Spinal cord (tissue), 10 donors: Measurements from ENCODE around the gene ZBTB42. TPM values are rescaled to one million over a fixed set of nuclear protein-coding genes. Genes with fewer than 3 reads are reported as not detected.

ENCODE experiments used
- DNase-seq, 6 donors: peaks; one replicate each; pipeline versions ENCODE4 v3.0.0 to v3.0.0-alpha.2; 2013 to 2015; ENCODE audit warnings: low spot score in 6 of 6, low read depth in 4 of 6
- H3K27ac ChIP-seq: one replicate; pipeline ENCODE4 v1.5.1; 2013; ENCODE audit warnings: low read depth, low read length, control low read depth
- H3K27me3 ChIP-seq: one replicate; pipeline ENCODE4 v1.6.1; 2013; ENCODE audit warnings: low read length; ENCODE audit not compliant: control insufficient read depth, insufficient read depth
- H3K36me3 ChIP-seq: one replicate; pipeline ENCODE4 v1.6.1; 2013; ENCODE audit warnings: low read length; ENCODE audit not compliant: control insufficient read depth, insufficient read depth
- H3K4me1 ChIP-seq: one replicate; pipeline ENCODE4 v1.6.1; 2013; ENCODE audit warnings: low read length; ENCODE audit not compliant: control insufficient read depth, insufficient read depth
- H3K4me3 ChIP-seq: one replicate; pipeline ENCODE4 v1.5.1; 2013; ENCODE audit warnings: low read depth, low read length, control low read depth
- H3K9me3 ChIP-seq: one replicate; pipeline ENCODE4 v1.6.1; 2013; ENCODE audit warnings: low read length; ENCODE audit not compliant: control insufficient read depth, insufficient read depth
- WGBS: methylation state at CpG from one replicate; pipeline ENCODE4 v1.1.5; 2013; ENCODE audit warnings: missing lambda C conversion rate; ENCODE audit not compliant: insufficient coverage; 5-methylcytosine and 5-hydroxymethylcytosine counted together
- polyA plus RNA-seq, 2 donors: library from polyadenylated mRNA; unstranded; fragments of 120-200 nt; gene quantifications; one replicate each; pipeline ENCODE4 v1.2.1, GENCODE V29; 2013; ENCODE audit not compliant: insufficient read length in 2 of 2
- total RNA-seq, 2 donors: library from RNA; depleted of rRNA in 1 of 2; stranded (reverse); fragments of 120-200 nt in 1 of 2; fragments of >200 nt in 1 of 2; gene quantifications; one replicate each; pipeline versions ENCODE4 v1.2.3 to v1.2.4, GENCODE V29; 2013 to 2014
- donor health status: healthy.

The ZBTB42 gene
- total and polyA plus RNA-seq, 4 donors: 0.99 to 2.3 (median 1.9) TPM

- Histone ChIP-seq H3K36me3 (peaks cover 66% of the 10 kb centered on the region), H3K27me3 (no peaks in the 10 kb centered on the region), H3K9me3 (no peaks in the 10 kb centered on the region), H3K27ac (no peak overlapping the region), H3K4me1 (peaks cover 13% of the 10 kb centered on the region), H3K4me3 (no peak overlapping the region)
- no peak for DNase-seq
- WGBS: 90% methylated on average over 12 of the region's 18 CpGs
These were observed 31.4 kb upstream of the ZBTB42 start for GRCh38 chr14:104769324-104770071.

- 67% methylated on average over 9 of the region's 24 CpGs for WGBS
These were observed 30.8 kb upstream of the ZBTB42 start for GRCh38 chr14:104770072-104770579.

GRCh38 chr14:104770851-104771272, 30.0 kb upstream of the ZBTB42 start:
- 73% methylated on average over 2 of the region's 5 CpGs for WGBS
- Histone ChIP-seq H3K36me3 (peaks cover 79% of the 10 kb centered on the region), H3K27me3 (no peaks in the 10 kb centered on the region), H3K9me3 (no peaks in the 10 kb centered on the region), H3K4me3 (no peak overlapping the region), H3K4me1 (peaks cover 13% of the 10 kb centered on the region), H3K27ac (no peak overlapping the region)
- DNase-seq: no peak

More at GRCh38 chr14:104770072-104770579, 30.8 kb upstream of the ZBTB42 start:
- H3K27me3 ChIP-seq: no peaks in the 10 kb centered on the region
- no peaks in the 10 kb centered on the region for H3K9me3 ChIP-seq
- peaks cover 13% of the 10 kb centered on the region for H3K4me1 ChIP-seq
- H3K36me3 ChIP-seq: peaks cover 72% of the 10 kb centered on the region
- no peak overlapping the region for H3K27ac ChIP-seq
- no peak for DNase-seq
- no peak overlapping the region for H3K4me3 ChIP-seq

- Histone ChIP-seq H3K27me3 (no peaks in the 10 kb centered on the region), H3K9me3 (no peaks in the 10 kb centered on the region), H3K36me3 (peaks cover 84% of the 10 kb centered on the region), H3K4me3 (no peak overlapping the region), H3K27ac (no peak overlapping the region), H3K4me1 (peaks cover 13% of the 10 kb centered on the region)
- WGBS: 95% methylated on average over 4 of the region's 4 CpGs
- DNase-seq: no peak
These were observed 29.5 kb upstream of the ZBTB42 start for GRCh38 chr14:104771374-104771773.

- H3K36me3 ChIP-seq: peaks cover 92% of the 10 kb centered on the region
- H3K4me3 ChIP-seq: no peak overlapping the region
- no peak overlapping the region for H3K27ac ChIP-seq
- H3K9me3 ChIP-seq: no peaks in the 10 kb centered on the region
- no peak for DNase-seq
- WGBS: 95% methylated on average over 33 of the region's 34 CpGs
- H3K4me1 ChIP-seq: peaks cover 18% of the 10 kb centered on the region
- H3K27me3 ChIP-seq: no peaks in the 10 kb centered on the region
These were observed 28.8 kb upstream of the ZBTB42 start for GRCh38 chr14:104771918-104772706.

GRCh38 chr14:104772707-104773504, 28.0 kb upstream of the ZBTB42 start:
- no peaks in the 10 kb centered on the region for H3K9me3 ChIP-seq
- H3K27me3 ChIP-seq: no peaks in the 10 kb centered on the region
- peaks cover 96% of the 10 kb centered on the region for H3K36me3 ChIP-seq
- DNase-seq: no peak
- WGBS: 96% methylated on average over 38 of the region's 38 CpGs
- no peak overlapping the region for H3K4me3 ChIP-seq
- no peak overlapping the region for H3K27ac ChIP-seq
- H3K4me1 ChIP-seq: peaks cover 26% of the 10 kb centered on the region

GRCh38 chr14:104773505-104774452, 27.1 kb upstream of the ZBTB42 start:
- Histone ChIP-seq H3K36me3 (peaks cover 100% of the 10 kb centered on the region), H3K4me1 (peaks cover 25% of the 10 kb centered on the region), H3K9me3 (no peaks in the 10 kb centered on the region), H3K27me3 (no peaks in the 10 kb centered on the region), H3K4me3 (no peak overlapping the region), H3K27ac (no peak overlapping the region)
- WGBS: 84% methylated on average over 40 of the region's 46 CpGs
- DNase-seq: no peak

GRCh38 chr14:104774453-104775072, 26.3 kb upstream of the ZBTB42 start:
- H3K27me3 ChIP-seq: no peaks in the 10 kb centered on the region
- no peak for DNase-seq
- 92% methylated on average over 19 of the region's 20 CpGs for WGBS
- H3K4me3 ChIP-seq: no peak overlapping the region
- peaks cover 100% of the 10 kb centered on the region for H3K36me3 ChIP-seq
- H3K9me3 ChIP-seq: no peaks in the 10 kb centered on the region
- H3K4me1 ChIP-seq: peaks cover 20% of the 10 kb centered on the region
- H3K27ac ChIP-seq: no peak overlapping the region
